GM18519 (cell line): ENCODE data around the gene TBL2.
"Not testable (repeated sequence)": the region's sequence is repeated elsewhere in the genome, so short reads cannot be mapped to it uniquely, and the experiment has no call there.

Experiments used
- ATAC-seq: cut with Tn5 transposase; IDR thresholded peaks from one replicate; pipeline ENCODE4 v1.9.1; 2021; ENCODE audit warnings: mild to moderate bottlenecking, moderate library complexity; ENCODE audit not compliant: unreplicated experiment, low FRiP score

The TBL2 gene

DNA sequence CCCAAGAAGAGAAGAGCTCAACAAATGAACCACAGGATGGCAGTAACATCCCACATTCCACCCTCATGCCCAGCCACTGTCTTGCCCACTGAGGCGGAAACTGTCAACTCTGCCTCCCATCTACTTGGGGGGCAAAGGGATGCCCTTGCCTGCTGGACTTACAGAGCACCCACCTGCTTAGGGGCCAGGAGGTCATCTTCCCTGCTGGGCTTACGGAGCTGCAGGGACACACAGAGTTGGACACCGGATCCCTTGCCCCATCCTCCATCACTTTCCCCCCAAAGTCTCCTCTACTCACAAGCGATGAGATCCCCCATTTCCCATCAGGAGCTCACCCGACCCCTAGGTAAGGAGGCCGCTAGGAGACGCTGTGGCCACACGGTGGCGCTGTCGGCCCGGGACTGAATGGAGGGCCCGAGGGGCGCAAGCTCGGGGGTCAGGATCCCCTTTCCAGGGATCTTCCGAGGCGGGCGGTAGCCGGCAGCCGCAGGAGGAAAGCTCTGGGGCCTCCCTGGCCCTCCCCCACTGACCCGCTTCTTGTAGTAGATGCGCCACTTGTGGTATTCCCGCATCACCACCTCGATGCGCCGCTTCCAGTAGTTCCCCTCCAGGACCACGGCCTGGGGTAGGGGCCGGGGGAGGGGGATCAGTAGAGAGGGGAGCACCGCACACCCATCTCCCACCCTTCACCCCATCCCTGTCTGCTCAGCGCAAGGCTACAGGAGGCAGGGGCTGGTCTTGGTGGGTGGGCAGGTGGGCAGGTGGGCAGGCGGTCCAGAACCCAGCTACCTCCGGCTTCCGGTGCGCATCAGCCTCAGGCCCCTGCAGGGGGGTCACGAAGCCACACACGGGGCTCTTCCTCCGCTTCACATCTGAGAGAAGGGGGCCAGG lies 28.7 kb upstream of the TBL2 start:
- no peak for ATAC-seq

DNA sequence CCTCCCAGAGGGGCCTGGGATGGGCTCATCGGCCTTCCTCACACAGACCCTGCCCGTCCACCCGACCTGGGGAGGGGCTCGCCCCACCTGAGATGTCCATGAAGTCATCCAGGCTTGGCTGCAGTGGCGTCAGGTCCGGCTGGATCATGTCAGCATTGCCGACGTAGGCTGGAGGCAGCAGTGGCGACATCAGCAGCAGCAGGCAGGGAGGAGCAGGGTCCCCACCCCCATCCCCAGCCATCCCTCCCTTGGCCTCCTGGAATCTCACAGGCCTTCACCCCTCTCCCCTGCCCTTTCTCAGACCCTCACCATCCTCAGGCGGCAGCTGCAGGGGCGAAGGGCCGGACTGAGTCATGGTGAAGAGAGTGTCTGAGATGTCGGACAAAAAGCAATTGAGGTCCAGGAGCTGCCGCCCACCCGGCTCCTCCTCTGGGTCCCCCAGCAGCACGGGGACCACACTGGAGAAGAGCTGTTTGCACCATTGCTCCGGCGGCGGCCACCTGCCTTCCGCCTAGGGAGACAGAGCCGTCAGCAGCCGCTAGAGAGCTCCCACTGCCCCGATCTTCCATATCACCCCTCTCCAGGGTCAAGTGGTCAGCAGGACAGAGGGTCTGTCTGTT lies 27.3 kb upstream of the TBL2 start:
- ATAC-seq: no peak

DNA sequence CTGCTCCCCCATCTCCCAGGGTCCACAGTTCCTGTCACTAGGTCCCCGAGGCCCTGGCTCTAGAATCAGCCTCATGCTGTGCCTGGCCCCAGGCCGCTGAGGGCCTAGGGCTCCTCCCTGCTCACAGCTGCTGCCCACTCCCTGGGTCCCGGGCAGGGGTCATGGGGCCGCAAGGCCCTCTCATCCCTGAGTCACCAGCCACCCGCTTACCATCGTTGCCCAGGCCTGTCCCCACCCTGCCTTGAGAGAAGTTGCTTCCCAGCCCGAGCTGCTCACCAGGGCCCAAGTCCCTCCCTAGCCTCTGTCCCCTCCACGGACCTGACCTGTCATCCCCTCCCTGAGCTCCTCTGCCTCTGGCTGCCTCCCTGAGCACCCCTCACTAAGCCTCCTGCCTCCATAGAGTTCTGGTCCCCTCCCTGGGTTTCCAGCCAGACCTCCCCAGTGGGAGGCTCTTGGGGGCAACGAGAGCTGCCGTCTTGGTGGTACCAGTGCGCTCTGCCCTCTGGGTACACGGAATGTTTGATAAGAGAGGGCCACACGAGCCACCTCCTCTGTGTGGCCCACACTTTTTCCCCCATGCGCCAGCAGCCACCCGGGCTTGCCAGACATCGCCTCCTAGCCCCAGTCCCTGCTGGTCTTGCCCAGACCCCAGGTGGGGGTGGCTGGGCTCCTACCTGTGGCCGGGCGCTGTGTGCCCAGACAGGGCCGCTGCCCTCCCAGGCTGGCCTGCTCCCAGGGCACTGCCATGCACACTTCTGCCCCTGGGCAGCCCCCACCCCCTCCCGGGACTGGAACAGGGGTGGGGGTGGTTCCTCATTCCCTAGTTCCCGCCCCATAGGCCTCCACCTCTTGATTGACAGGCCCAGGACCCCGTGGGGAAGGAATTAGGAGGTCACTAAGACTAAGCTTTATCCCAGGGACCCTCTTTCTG lies 24.6 kb upstream of the TBL2 start:
- no peak for ATAC-seq

DNA sequence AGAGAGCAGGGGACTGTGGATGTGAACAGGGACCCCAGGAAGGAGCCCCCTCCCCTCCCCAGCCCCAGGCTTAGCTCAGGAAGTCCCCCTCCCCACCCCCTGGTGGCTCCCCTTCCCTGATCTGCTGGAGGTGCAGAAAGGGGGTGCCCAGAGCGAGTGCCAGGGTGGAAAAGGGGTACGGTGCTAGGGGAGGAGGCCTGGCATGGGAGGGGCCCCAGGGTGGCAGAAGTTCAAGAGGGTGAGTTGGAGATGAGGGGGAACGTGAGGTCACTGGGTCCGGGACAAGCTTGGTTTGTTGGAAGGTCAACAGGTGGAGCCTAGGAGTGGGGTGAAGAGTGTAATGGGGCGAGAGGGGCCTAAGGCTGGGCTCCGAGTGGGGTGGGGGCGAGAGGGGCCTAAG lies 21.5 kb upstream of the TBL2 start:
- no peak for ATAC-seq

DNA sequence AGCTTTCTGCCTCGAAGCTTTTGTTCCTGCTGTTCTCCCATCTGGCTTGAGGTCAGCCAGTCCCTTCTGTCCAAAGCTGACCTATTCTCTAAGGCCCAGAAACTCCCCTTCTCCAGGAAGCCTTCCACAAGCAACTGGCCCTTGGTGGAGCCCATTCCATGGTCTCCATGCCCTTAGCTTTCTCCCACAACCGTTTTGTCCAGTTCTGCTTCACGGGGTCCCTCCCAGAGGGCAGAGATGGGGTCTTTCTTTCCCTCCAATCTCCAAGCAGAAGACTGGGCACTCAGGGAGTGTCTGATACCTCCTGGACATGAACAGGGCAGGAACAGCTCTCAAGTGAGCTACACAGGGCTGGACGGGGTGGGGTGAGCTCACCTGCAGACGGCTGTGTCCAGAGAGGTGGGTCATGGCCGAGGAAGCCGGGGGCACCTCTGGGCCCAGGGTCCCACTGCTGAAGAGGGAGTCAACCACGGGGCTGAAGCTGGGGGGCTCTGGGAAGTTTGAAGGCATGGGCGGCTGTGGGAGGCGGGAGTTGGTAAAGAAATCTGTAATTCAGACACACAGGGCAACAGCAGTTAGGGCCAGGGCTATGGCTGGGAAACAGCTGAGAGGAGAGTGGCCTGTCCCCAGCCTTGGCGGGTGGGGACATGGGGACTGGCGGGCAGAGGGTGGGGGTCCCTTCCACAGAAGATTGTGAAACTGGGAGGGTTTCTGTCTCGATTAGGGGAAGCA lies 20.9 kb upstream of the TBL2 start:
- ATAC-seq: no peak

DNA sequence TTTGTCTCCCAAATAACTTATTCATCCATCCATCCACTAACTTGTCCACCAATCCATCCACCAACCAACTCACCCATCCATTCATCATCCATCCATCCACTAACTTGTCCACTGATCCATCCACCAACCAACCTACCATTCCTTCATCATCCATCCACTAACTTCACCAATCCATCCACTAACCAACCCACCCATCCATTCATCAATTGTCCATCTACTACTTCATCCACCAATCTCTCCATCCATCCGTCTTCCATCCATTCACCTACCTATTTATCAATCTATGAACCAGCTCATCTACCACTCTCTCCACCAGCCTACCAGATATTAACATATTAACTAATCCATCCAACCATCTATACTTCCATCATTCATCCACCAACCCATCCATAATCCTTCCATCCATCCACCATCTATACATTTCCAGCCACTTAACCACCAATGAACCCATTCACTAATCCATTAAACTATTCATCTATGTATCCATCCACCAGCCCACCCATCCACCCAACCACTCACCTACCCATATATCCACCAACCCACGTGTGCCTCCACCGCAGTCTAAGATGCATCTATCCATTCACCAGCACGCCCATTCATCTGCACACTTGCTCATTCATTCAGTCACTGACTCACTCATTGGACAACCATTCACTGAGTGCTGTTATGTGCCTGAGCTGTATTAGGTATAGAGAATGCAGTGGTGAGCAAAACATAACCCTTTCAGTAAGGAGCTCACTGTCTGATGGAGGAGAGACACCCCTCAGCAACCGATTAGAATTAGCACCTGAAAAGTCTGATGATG lies 19.8 kb upstream of the TBL2 start:
- ATAC-seq: no peak

DNA sequence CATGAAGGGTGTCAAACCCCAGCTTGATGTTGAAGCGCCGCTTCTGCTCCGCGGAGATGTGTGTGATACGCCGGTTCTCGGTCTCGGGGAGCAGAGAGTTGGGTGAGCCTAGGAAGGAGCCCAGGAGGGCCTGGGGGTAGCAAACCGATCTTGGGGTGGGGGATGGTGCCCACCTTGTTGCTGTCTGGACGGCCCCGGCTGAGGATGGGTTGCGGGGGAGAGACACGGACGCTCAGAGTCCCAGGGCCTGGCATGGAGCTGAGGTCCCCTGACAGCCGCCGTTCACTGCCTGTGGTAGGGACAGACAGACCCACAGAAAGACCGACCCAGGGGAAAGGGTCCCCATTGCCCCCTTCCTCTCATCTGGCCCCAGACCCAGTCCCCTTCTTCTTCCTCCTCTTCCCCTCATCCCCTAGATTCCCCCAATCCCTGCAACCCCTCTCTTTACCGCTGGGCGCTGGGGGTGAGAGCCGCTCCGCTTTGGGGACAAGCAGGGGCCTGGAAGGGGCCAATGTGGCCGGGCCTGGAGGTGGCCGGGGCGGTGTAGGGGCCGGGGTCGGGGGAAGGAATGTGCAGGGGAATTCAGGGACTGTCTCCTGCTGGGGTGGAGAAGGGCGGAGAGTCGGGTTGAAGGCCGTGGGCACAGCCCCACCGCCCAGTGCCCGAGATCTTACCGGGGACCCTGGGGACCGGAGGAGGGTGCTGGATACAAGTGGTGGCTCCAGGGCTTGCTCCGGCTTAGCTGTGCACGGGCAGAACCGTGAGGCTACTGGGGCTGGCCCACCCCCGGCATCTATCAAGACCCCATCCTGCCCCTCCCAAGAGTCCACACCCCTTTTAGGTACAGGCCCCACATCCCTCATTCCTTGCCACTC lies 18.0 kb upstream of the TBL2 start:
- no peak for ATAC-seq

DNA sequence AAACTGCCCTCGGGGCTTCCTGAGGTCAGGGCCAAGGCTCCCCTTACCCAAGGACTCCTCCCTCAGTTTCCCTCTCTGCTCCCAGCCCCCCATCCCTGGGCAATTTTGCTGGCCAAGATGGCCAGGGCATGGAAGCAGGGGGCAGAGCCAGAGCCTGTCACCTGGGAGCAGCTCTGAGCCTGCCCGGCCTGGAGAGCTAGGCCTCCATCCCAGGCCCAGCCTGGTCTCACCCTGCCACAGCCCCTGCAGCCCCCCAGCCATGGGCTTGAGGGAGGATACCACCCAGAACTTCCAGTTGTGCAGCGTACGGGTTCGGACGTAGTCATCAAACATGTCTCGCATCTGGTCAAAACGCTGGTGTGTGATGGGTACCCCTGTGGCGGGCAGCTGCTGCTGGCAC lies 17.0 kb upstream of the TBL2 start:
- no peak for ATAC-seq

DNA sequence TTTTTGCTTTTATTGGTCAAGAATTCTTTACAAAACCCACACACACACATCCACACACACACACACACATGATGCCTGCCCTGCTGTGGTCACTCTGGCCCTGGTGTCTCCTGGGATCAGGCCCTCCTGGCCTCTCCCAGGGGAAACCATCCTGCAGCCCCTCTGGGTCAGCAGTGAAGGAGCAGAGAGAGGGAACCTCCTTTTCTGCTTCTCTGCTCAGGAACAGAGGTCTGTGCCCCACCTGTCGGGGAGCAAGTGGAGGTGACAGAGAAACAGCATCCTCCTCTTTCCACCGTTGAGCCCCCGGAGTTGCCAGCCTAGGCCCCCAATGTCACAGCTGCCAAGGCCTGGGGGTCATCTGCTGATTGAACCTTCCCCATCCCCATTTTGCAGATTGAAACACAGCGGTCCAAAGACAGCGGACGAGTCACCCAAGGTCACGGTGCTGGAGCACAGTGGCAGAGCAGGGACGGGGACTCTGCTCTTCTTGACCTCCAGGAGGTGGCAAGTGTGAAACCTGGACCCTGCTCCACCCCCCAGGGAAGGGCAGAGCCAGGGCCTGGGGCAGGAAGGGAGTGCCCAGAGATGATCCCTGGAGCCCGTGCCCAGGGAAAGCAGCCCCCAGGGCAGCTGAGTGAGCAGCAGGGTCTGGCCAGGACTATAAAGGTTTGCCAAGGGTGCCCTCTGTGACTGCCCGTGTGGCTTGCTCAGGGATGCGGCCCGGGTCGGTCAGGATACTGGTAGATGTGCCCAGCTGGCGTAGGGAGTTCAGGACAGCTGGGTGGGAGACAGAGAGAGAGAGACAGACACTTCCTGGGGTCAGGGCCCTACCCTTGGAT lies 15.0 kb upstream of the TBL2 start:
- no peak for ATAC-seq

DNA sequence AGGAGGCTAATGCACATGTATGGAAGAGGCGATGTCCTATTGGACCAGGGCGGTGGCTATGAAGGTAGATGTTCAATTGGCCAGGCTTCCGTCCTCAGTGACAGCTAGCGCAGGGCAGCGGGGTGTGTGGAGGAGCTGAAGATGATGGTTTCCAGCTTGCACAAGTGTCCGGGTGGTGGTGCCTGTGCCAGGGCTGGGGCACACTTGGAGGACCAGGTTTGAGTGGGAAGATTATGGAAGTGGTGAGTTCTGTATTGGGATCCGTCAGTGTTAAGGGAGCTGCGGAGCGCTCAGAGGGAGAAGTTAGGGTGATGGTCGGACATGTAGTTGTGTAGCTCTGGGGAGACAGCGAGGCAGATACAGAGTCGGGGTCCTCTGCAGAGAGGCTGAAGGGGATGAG lies 8.5 kb upstream of the TBL2 start:
- no peak for ATAC-seq

DNA sequence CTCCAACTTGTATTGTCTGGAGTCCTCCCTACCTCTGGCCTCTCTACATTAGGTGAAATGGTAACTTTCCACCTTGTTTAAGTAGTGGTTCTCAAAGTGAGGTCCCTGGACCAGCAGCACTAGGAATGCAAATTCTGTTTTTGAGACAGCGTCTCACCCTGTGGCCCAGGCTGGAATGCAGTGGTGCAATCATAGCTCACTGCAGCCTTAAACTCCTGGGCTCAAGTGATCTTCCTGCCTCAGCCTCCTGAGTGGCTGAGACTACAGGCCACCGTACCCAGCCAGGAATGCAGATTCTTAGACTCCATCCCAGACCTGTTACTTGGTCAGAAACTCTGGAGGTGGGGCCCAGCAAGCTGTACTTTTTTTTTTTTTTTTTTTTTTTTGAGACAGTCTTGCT lies 6.8 kb upstream of the TBL2 start:
- no peak for ATAC-seq

DNA sequence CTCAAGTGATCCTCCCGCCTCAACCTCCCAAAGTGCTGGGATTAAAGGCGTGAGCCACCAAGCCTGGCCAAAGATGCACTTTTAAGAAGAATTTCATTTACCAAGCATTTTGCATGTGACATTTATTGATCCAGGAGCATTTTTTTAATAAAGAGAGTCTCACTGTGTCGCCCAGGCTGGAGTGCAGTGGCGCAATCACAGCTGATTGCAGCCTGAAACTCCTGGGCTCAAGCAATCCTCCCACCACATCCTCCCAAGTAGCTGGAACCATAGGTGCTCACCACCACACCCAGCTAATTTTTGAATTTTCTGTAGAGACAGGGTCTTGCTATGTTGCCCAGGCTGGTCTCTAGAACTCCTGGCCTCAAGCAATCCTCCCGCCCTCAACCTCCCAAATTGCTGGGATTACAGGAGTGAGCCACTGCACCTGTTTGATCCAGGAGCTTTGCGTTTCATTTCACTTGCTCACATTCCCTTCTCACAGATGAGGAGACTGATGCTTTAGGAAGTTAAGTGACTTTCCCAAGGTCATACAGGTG lies 4.4 kb upstream of the TBL2 start:
- ATAC-seq: no peak

DNA sequence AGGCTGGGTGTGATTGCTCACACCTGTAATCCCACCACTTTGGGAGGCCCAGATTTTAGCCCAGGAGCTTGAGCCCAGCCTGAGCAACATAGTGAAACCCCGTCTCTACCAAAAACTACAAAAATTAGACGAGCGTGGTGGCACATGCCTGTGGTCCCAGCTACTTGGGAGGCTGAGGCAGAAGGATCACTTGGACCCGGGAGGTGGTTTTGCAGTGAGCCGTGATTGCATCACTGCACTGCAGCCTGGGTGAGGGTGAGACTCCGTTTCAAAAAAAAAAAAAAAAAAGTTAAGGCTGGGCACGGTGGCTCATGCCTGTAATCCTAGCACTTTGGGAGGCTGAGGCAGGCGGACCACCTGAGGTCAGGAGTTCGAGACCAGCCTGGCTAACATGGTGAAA lies 2.6 kb upstream of the TBL2 start:
- not testable (repeated sequence) for ATAC-seq

DNA sequence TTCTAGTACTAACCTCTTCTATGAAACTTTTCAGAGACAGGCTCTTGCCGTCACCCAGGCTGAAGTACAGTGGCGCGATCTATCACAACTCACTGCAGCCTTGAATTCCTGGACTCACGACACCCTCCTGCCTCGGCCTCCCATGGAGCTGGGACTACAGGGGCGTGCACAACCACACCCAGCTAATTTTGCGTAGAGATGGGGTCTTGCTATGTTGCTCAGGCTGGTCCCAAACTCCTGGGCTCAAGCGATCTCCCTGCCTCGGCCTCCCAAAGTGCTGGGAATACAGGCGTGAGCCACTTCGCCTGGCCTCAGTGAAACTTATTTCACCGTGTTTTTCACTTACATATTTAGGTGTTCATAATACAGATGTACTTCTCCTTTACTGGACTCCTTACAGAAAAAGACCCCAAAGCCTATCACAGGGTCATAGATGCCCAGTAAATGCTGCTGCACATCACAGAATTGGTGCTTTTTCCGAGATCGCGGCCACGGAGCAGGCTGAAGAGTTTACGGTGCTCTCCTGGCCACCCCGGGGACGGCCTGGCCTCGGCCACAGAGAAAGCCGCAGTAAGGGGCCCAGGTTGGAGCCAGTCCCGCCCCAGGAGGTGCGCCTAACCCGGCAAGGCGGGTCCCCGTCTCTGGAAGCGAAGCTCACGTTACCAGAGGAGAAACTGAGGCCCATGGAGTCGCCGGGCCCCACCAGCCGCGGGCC lies 595 bp downstream of the TBL2 start:
- peak; percentile 9 for ATAC-seq

DNA sequence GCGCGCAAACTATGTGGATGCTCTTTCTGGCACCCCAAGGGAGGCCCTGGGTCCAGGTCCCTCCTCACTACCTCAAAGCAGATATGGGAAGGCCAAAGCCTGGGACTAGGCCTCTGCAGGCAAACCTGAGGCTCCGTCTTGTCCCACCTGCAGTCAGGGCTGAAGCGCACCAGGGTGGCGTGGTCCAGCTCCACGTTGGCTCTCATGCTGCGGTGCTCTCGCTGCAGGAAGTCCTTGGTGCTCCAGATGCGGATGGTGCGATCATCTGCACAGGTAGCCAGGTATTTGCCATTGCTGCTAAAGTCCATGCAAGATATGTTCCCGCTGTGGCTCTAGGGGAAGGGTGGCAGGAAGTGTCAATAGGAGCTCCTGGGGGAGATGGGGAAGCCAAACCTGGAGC lies 4.6 kb downstream of the TBL2 start:
- ATAC-seq: no peak

DNA sequence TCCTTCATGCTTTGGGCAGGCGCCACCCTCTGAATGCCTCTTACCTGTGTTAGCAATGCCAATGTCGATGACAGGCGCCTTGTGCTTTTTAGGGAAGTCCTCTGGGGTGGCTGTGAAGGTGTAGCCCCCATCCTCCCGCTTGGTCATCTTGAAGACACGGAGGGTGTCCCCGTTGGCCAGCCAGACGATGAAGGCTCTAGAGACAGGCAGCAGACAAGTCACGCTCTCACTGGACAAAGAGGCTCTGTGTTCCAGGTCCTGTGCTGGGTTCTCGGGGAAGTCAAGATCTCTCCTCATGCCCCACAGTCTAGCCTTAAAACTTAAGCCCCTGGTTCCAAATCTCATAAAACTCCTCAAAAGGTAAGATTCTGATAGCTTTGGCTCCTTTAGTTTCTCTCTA lies 5.1 kb downstream of the TBL2 start:
- no peak for ATAC-seq

DNA sequence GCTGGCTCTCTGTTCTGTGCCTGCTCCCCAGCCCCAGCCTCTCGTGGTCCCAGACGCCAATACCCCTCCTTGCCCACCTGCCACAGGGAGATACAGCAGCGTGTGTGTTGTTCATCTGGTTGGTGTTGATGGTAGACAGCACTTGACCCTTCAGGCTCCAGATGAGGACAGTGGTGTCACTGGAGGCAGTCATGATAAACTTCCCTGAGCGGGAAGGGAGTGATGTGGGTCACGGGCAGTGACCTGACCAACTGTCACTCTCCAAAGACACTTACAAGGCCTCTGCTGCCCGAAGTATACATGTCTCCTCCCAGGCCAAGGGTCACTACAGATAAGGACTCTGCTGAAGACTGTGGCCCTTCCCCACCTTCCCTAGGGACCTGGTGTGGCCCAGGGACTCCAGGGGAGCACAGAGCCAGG lies 5.6 kb downstream of the TBL2 start:
- ATAC-seq: no peak
